K562 (cell line): Measurements from ENCODE around the gene BANP.
"Not testable (repeated sequence)": the region's sequence is repeated elsewhere in the genome, so short reads cannot be mapped to it uniquely, and the experiment has no call there.

ENCODE experiments used
- DDX20 ChIP-seq: fragments of 450-650 bp; IDR thresholded peaks from 2 replicates; pipeline ENCODE4 v1.6.1; 2016; ENCODE audit warnings: missing genetic modification characterization, low read depth, mild to moderate bottlenecking, missing compliant biosample characterization, moderate library complexity
- EZH2 ChIP-seq: IDR thresholded peaks from 2 replicates; pipeline ENCODE4 v1.6.1; 2012; ENCODE audit warnings: low read depth, mild to moderate bottlenecking, inconsistent platforms, low read length, borderline replicate concordance
- GABPA ChIP-seq: fragments of 200-800 bp; sonication (Bioruptor generic); conservative IDR thresholded peaks from 2 replicates; pipeline ENCODE4 v1.6.1; 2016; ENCODE audit warnings: low read depth, missing genetic modification characterization, missing compliant biosample characterization
- ZNF766 ChIP-seq: fragments of 200-800 bp; sonication (Bioruptor generic); conservative IDR thresholded peaks from 2 replicates; pipeline ENCODE4 v1.6.1; 2016; ENCODE audit warnings: missing genetic modification characterization, missing compliant biosample characterization
- ZZZ3 ChIP-seq: fragments of 450-650 bp; IDR thresholded peaks from 2 replicates; pipeline ENCODE4 v1.6.1; 2016; ENCODE audit warnings: antibody characterized with exemption, mild to moderate bottlenecking, moderate library complexity

GRCh38 chr16:87984180-87984579 lies 32.9 kb downstream of the BANP start:
- not testable (repeated sequence) for TF ChIP-seq GABPA (tag); ZNF766; ZZZ3; EZH2; DDX20
